Activated B cell treated with CpG ODN at 0.5 μM for 24 hours (primary cell): Measurements from ENCODE around the gene CFAP298. TPM values are rescaled to one million over a fixed set of nuclear protein-coding genes. Genes with fewer than 3 reads are reported as not detected.

Experiments
- ATAC-seq: fragments of 200-7000 bp; cut with Tn5 transposase; one replicate; pipeline ENCODE4 v1.10.0; 2021; ENCODE audit warnings: low read depth, mild to moderate bottlenecking, moderate library complexity
- CTCF ChIA-PET: fragments of 350-600 bp; sonication (Branson Sonifier 250); formaldehyde crosslinking; loops from one replicate; lab custom pipeline; 2021; ENCODE audit warnings: antibody characterized with exemption; lab: Charles Lee
- POLR2A ChIA-PET: fragments of 350-600 bp; sonication (Branson Sonifier 250); formaldehyde crosslinking; loops from one replicate; lab custom pipeline; 2021; ENCODE audit warnings: antibody characterized with exemption; lab: Charles Lee
- DNase-seq: peaks from one replicate; pipeline ENCODE4 v3.0.0; 2022
- H3K27ac Mint-ChIP-seq: one replicate; pipeline ENCODE4 v1.8.0; 2020; ENCODE audit warnings: mixed read lengths
- H3K27me3 Mint-ChIP-seq: one replicate; pipeline ENCODE4 v1.8.0; 2021; ENCODE audit warnings: mixed read lengths
- H3K36me3 Mint-ChIP-seq: one replicate; pipeline ENCODE4 v1.8.0; 2021; ENCODE audit warnings: low read depth, mixed read lengths
- H3K4me1 Mint-ChIP-seq: one replicate; pipeline ENCODE4 v1.8.0; 2021; ENCODE audit warnings: mixed read lengths
- H3K4me3 Mint-ChIP-seq: one replicate; pipeline ENCODE4 v1.8.0; 2020; ENCODE audit warnings: mild to moderate bottlenecking, mixed read lengths
- H3K9me3 Mint-ChIP-seq: one replicate; pipeline ENCODE4 v1.8.0; 2020; ENCODE audit warnings: mixed read lengths
- intact Hi-C: fragments of 100-400 bp; cut with micrococcal nuclease; formaldehyde crosslinking; loops from one replicate; pipeline ENCODE4 v1.15.1; 2024
- total RNA-seq: library from RNA; stranded (reverse); gene quantifications from 2 replicates; pipeline ENCODE4 v1.2.3, GENCODE V29; 2022
- TF ChIP-seq, protein P1 (sequence below): fragments of 200-600 bp; IDR thresholded peaks from one replicate; pipeline ENCODE4 v1.8.0; 2022; ENCODE audit warnings: antibody characterized with exemption, mild to moderate bottlenecking

Gene CFAP298
- total RNA-seq, 1 donor from 2014 or later: 37.3 TPM

DNA sequence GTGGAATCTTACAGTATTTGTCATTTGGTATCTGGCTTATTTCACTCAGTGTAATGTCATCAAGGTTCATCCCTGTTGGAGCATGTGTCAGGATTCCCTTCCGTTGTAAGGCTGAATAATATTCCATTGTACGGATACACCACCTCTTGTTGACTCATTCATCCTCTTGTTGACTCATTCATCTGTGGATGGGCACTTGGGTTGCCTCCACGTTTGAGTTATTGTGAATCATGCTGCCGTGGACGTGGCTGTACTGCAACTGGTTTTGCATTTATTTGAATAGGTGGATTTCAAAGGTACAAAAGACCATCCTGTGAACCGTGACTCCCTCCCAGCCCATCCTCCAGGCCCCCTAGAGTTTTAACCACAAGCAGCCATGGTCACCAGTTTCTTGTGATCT, 15.0 kb downstream of the CFAP298 start:
- peaks cover 24% of the 10 kb centered on the region for H3K36me3 Mint-ChIP-seq
- TF ChIP-seq, protein P1, sequence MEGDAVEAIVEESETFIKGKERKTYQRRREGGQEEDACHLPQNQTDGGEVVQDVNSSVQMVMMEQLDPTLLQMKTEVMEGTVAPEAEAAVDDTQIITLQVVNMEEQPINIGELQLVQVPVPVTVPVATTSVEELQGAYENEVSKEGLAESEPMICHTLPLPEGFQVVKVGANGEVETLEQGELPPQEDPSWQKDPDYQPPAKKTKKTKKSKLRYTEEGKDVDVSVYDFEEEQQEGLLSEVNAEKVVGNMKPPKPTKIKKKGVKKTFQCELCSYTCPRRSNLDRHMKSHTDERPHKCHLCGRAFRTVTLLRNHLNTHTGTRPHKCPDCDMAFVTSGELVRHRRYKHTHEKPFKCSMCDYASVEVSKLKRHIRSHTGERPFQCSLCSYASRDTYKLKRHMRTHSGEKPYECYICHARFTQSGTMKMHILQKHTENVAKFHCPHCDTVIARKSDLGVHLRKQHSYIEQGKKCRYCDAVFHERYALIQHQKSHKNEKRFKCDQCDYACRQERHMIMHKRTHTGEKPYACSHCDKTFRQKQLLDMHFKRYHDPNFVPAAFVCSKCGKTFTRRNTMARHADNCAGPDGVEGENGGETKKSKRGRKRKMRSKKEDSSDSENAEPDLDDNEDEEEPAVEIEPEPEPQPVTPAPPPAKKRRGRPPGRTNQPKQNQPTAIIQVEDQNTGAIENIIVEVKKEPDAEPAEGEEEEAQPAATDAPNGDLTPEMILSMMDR: no peak
- no peaks in the 10 kb centered on the region for H3K9me3 Mint-ChIP-seq
- ChIA-PET CTCF (no interaction called here), POLR2A (no interaction called here)
- H3K4me1 Mint-ChIP-seq: peaks cover 7% of the 10 kb centered on the region
- H3K27ac Mint-ChIP-seq: no peak overlapping the region
- DNase-seq (no peak), ATAC-seq (no peak)
- intact Hi-C loops: no loop called here
- H3K27me3 Mint-ChIP-seq: no peaks in the 10 kb centered on the region
- no peak overlapping the region for H3K4me3 Mint-ChIP-seq

DNA sequence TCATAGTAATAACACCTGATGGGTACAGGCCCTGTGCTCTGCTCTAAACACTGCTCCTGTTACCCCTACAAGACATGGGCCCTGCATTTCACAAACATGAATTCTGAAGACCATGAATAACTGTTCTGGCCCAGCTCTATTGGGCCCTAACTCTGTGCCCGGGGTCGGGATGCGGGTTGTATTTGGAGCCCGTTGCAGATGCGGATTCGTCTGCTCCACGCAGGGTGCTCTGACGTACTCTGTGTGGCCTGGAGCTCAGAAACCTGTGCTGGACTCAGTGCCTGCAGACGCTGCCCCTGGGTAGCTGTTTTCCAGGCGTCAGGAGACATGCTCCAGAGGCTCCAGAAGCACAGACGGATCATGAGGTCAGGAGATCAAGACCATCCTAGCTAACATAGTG, 16.7 kb downstream of the CFAP298 start:
- DNase-seq: no peak
- Mint-ChIP-seq H3K9me3 (no peaks in the 10 kb centered on the region), H3K36me3 (peaks cover 16% of the 10 kb centered on the region), H3K27ac (no peak overlapping the region), H3K4me3 (no peak overlapping the region), H3K27me3 (no peaks in the 10 kb centered on the region), H3K4me1 (peaks cover 7% of the 10 kb centered on the region)
- TF ChIP-seq, protein P1: no peak
- ChIA-PET CTCF (no interaction called here), POLR2A (no interaction called here)
- no peak for ATAC-seq
- intact Hi-C loops: no loop called here

DNA sequence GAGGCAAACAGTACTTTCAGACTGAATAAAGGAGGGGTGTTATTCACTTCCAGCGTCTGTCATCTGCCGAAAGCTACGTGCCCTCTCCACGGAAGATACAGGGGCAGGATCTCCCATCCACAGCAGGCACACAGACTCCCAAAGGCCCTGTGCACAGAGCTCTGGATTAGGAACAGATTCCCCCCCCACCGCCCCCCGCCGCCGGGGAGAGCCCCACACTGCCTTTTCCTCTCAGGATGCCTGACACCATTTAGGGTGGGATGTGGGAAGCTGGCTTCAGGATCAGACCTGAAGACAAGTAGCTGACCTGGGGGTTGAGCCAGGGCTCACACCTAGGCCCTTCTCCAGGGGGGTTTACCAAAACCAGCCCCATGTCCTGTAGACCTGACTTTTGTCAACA, 18.5 kb downstream of the CFAP298 start:
- no peaks in the 10 kb centered on the region for H3K4me1 Mint-ChIP-seq

GRCh38 chr21:32592929-32593502, 19.2 kb downstream of the CFAP298 start:
- intact Hi-C loops: no loop called here
- Mint-ChIP-seq H3K4me3 (no peak overlapping the region), H3K27ac (no peak overlapping the region), H3K9me3 (no peaks in the 10 kb centered on the region), H3K36me3 (peaks cover 3% of the 10 kb centered on the region), H3K4me1 (no peaks in the 10 kb centered on the region), H3K27me3 (no peaks in the 10 kb centered on the region)
- no peak for DNase-seq
- TF ChIP-seq, protein P1: no peak
- ChIA-PET POLR2A (no interaction called here), CTCF (no interaction called here)
- ATAC-seq: no peak

More for the DNA sequence above, 18.5 kb downstream of the CFAP298 start:
- no peak overlapping the region for H3K4me3 Mint-ChIP-seq
- ATAC-seq (no peak), DNase-seq (no peak)
- no peak overlapping the region for H3K27ac Mint-ChIP-seq
- no peaks in the 10 kb centered on the region for H3K9me3 Mint-ChIP-seq
- H3K36me3 Mint-ChIP-seq: peaks cover 3% of the 10 kb centered on the region
- intact Hi-C loops: no loop called here
- TF ChIP-seq, protein P1: no peak
- ChIA-PET CTCF (no interaction called here), POLR2A (no interaction called here)
- no peaks in the 10 kb centered on the region for H3K27me3 Mint-ChIP-seq

DNA sequence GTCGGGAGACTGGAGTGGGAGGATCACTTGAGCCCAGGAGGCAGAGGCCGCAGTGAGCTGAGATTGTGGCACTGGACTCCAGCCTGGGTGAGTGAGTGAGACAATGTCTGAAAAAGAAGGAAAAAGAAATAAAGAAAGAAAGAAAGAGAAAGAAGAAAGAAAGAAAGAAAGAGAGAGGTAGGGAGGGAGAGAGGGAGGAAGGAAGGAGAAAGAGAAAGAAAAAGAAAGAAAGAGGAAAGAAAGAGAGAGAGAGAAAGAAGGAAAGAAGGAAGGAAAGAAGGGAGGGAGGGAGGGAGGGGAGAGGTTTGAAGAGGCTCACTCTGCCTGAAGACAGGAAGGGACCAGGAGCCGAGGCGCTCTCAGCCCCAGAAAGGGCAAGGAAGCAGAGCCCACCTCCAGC, 22.0 kb downstream of the CFAP298 start:
- ChIA-PET CTCF (interaction anchor here (1.1 kb wide), 1 partner anchor 11 kb away, joined by 6 read pairs; no protein-coding TSS in a partner anchor), POLR2A (no interaction called here)
- DNase-seq (no peak), ATAC-seq (no peak)
- H3K9me3 Mint-ChIP-seq: no peaks in the 10 kb centered on the region
- TF ChIP-seq, protein P1: no peak
- intact Hi-C loops: no loop called here
- H3K27ac Mint-ChIP-seq: no peak overlapping the region
- H3K36me3 Mint-ChIP-seq: no peaks in the 10 kb centered on the region
- no peaks in the 10 kb centered on the region for H3K4me1 Mint-ChIP-seq
- no peak overlapping the region for H3K4me3 Mint-ChIP-seq
- H3K27me3 Mint-ChIP-seq: no peaks in the 10 kb centered on the region
